ENCODE measurements around the gene CD9.
A peak's percentile ranks its signal among the peaks of the same experiment; 100 is the strongest.
"Not testable (repeated sequence)": the region's sequence is repeated elsewhere in the genome, so short reads cannot be mapped to it uniquely, and the experiment has no call there.

Gene CD9

GRCh38 chr12:6189952-6190598 lies 10.1 kb upstream of the CD9 start:
- not testable (repeated sequence) for H3K4me3 ChIP-seq (ENCODE audit: low read depth in 1 of 2, low read length in 2 of 2); H3K9ac ChIP-seq (ENCODE audit: low read depth in 1 of 2, low read length in 2 of 2); H3K9me3 ChIP-seq (ENCODE audit: control insufficient read depth in 1 of 2, low read length in 2 of 2); H3K36me3 ChIP-seq (ENCODE audit: control insufficient read depth in 1 of 2, insufficient read depth in 2 of 2, low read length in 2 of 2); H3K27me3 ChIP-seq (ENCODE audit: control insufficient read depth in 1 of 2, insufficient read depth in 2 of 2, low read length in 2 of 2); H3K27ac ChIP-seq (ENCODE audit: low read depth, low read length)
- H3K4me1 ChIP-seq (ENCODE audit: control insufficient read depth in 1 of 2, insufficient read depth in 2 of 2, low read length in 2 of 2): peaks cover 8 to 12% of the 10 kb centered on the region in 2 donors

GRCh38 chr12:6190767-6191530 lies 9.3 kb upstream of the CD9 start:
- H3K4me1 ChIP-seq (ENCODE audit: control insufficient read depth in 1 of 2, insufficient read depth in 2 of 2, low read length in 2 of 2): peaks cover 14 to 20% of the 10 kb centered on the region in 2 donors
- not testable (repeated sequence) for H3K9ac ChIP-seq (ENCODE audit: low read depth in 1 of 2, low read length in 2 of 2); H3K36me3 ChIP-seq (ENCODE audit: control insufficient read depth in 1 of 2, insufficient read depth in 2 of 2, low read length in 2 of 2); H3K27me3 ChIP-seq (ENCODE audit: control insufficient read depth in 1 of 2, insufficient read depth in 2 of 2, low read length in 2 of 2); H3K4me3 ChIP-seq (ENCODE audit: low read depth in 1 of 2, low read length in 2 of 2); H3K27ac ChIP-seq (ENCODE audit: low read depth, low read length); H3K9me3 ChIP-seq (ENCODE audit: control insufficient read depth in 1 of 2, low read length in 2 of 2)

DNA sequence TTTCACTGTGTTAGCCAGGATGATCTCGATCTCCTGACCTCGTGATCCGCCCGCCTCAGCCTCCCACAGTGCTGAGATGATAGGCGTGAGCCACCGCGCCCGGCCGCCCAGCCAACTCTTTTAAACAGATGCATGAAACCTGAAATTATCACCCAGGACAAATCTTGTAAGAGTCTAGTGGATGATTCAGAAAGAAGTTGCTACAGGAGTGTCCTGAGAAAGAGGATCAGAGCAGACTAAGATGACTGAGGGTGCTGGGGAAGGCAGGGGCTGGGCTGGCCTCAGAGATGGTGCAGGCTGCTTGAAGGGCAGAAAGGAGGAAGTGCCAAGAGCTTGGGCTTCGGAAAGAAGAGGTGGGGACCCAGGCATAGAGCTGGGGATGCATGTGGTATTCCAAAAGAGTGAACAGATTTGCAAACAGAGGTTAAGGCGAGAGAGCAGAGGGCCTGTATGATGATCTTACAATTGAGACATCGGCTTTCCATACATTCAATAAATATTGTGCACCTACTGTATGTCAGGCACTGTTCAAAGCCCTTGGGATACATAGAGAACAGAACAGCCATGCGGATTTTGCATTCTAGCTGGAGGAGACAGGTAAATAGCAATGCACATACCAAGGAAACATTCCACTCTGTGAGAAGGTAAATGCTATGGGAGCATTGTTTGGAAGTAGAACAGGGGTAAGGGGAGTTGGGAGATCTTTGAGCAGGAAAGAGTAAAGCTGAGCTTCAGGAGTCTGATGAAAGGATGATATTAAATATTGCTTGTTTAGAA lies 7.4 kb upstream of the CD9 start:
- H3K9me3 ChIP-seq (ENCODE audit: control insufficient read depth in 1 of 2, low read length in 2 of 2): no peaks in the 10 kb centered on the region
- H3K27me3 ChIP-seq (ENCODE audit: control insufficient read depth in 1 of 2, insufficient read depth in 2 of 2, low read length in 2 of 2): no peaks in the 10 kb centered on the region
- no peaks in the 10 kb centered on the region for H3K36me3 ChIP-seq (ENCODE audit: control insufficient read depth in 1 of 2, insufficient read depth in 2 of 2, low read length in 2 of 2)
- no peak overlapping the region for H3K9ac ChIP-seq (ENCODE audit: low read depth in 1 of 2, low read length in 2 of 2)
- no peak overlapping the region for H3K4me3 ChIP-seq (ENCODE audit: low read depth in 1 of 2, low read length in 2 of 2)
- peaks cover 19 to 26% of the 10 kb centered on the region in 2 donors for H3K4me1 ChIP-seq (ENCODE audit: control insufficient read depth in 1 of 2, insufficient read depth in 2 of 2, low read length in 2 of 2)
- no peak overlapping the region for H3K27ac ChIP-seq (ENCODE audit: low read depth, low read length)

DNA sequence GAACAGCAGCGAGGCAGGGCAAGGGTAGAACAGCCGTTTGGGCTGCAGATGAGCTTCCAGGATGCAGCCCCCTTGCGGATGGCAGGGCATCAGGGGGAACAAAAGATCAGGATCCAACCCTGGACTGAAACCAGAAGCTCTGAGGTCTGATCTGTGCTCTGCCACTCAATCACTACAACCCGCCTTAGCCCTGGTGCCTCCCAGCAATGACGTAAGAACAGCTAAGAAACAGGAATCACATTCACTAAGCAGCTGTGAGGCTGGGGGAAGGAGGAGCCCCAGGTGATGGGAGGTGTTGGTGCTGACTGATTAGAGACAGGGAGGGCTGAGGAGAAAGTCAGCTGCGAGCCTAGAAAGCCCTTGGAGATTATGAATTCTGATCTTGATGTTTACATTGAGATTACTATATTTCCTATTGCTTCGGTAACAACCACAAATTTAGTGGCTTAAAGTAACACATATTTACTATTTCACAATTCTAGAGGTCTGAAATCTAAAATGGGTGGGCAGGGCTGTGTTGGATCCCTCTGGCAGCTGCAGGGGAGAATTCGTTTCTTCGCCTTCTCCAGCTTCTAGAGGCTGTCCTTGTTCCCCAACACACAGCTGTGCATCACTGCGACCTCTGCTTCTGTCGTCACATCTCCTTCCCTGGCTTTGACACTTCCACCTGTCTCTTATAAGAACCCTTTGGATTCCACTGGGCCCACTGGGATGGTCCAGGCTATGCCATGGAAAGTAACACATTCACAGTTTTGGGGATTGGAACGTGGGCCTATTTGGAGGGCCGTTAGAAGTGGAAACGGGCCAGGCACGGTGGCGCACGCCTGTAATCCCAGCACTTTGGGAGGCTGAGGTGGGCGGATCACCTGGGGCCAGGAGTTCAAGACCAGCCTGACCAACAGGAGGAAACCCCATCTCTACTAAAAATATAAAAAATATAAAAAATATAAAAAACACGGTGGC lies 6.1 kb upstream of the CD9 start:
- Histone ChIP-seq H3K9ac (ENCODE audit: low read depth in 1 of 2, low read length in 2 of 2) (no peak overlapping the region), H3K27ac (ENCODE audit: low read depth, low read length) (no peak overlapping the region), H3K36me3 (ENCODE audit: control insufficient read depth in 1 of 2, insufficient read depth in 2 of 2, low read length in 2 of 2) (no peaks in the 10 kb centered on the region), H3K27me3 (ENCODE audit: control insufficient read depth in 1 of 2, insufficient read depth in 2 of 2, low read length in 2 of 2) (no peaks in the 10 kb centered on the region), H3K4me1 (ENCODE audit: control insufficient read depth in 1 of 2, insufficient read depth in 2 of 2, low read length in 2 of 2) (peaks cover 30 to 35% of the 10 kb centered on the region in 2 donors), H3K9me3 (ENCODE audit: control insufficient read depth in 1 of 2, low read length in 2 of 2) (no peaks in the 10 kb centered on the region), H3K4me3 (ENCODE audit: low read depth in 1 of 2, low read length in 2 of 2) (no peak overlapping the region)

DNA sequence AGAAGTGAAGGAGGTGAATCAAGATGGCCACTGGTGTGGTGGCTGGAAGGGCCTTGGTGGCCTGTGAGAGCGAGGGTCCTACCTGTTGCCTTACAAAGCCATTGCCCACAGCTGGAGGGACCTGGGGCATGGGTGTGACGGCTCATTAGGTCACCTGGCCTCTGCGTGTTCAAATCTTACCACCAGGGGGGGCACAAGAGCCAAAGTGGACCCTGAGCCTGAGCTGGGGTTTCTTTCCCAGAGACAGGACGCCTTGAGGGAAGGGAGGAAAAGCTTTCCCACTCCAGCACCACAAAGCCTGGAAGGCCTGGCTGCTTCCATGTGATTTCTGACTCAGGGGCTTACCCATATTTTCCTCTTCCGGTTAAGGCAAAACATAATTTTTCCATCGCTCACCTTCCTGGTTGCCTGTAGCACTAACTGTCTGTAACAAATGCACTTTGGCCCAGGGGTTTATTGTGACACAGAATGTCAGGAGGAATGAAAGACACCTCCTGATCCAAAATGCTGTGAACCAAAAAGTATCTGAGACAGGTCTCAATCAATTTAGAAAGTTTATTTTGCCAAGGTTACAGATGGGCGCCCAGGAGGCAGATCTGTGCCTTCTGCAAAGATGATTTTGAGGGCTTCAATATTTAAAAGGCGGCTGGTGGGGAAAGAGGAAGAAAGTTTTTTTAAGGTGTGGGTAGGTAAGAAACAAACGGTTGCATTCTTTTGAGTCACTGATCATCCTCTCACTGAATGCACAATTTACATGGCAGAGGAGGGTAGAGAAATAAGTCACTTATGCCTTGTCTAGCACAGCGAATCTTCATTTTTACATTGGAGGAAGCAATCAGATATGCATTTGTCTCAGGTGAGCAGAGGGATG lies 4.3 kb upstream of the CD9 start:
- peak overlapping the region; percentile 29 to 43 for H3K9ac ChIP-seq (ENCODE audit: low read depth in 1 of 2, low read length in 2 of 2)
- H3K4me3 ChIP-seq (ENCODE audit: low read depth in 1 of 2, low read length in 2 of 2): no peak overlapping the region
- peaks cover 39 to 41% of the 10 kb centered on the region in 2 donors for H3K4me1 ChIP-seq (ENCODE audit: control insufficient read depth in 1 of 2, insufficient read depth in 2 of 2, low read length in 2 of 2)
- no peaks in the 10 kb centered on the region for H3K36me3 ChIP-seq (ENCODE audit: control insufficient read depth in 1 of 2, insufficient read depth in 2 of 2, low read length in 2 of 2)
- H3K9me3 ChIP-seq (ENCODE audit: control insufficient read depth in 1 of 2, low read length in 2 of 2): no peaks in the 10 kb centered on the region
- H3K27ac ChIP-seq (ENCODE audit: low read depth, low read length): peak overlapping the region; percentile 6
- no peaks in the 10 kb centered on the region for H3K27me3 ChIP-seq (ENCODE audit: control insufficient read depth in 1 of 2, insufficient read depth in 2 of 2, low read length in 2 of 2)

- Histone ChIP-seq H3K9me3 (ENCODE audit: control insufficient read depth in 1 of 2, low read length in 2 of 2) (no peaks in the 10 kb centered on the region), H3K9ac (ENCODE audit: low read depth in 1 of 2, low read length in 2 of 2) (peak overlapping the region in 1 of 2 donors; percentile 55), H3K27ac (ENCODE audit: low read depth, low read length) (no peak overlapping the region), H3K4me3 (ENCODE audit: low read depth in 1 of 2, low read length in 2 of 2) (no peak overlapping the region), H3K36me3 (ENCODE audit: control insufficient read depth in 1 of 2, insufficient read depth in 2 of 2, low read length in 2 of 2) (no peaks in the 10 kb centered on the region), H3K27me3 (ENCODE audit: control insufficient read depth in 1 of 2, insufficient read depth in 2 of 2, low read length in 2 of 2) (no peaks in the 10 kb centered on the region), H3K4me1 (ENCODE audit: control insufficient read depth in 1 of 2, insufficient read depth in 2 of 2, low read length in 2 of 2) (peaks cover 53 to 60% of the 10 kb centered on the region in 2 donors)
These were observed 2.1 kb upstream of the CD9 start for GRCh38 chr12:6198051-6198450.

DNA sequence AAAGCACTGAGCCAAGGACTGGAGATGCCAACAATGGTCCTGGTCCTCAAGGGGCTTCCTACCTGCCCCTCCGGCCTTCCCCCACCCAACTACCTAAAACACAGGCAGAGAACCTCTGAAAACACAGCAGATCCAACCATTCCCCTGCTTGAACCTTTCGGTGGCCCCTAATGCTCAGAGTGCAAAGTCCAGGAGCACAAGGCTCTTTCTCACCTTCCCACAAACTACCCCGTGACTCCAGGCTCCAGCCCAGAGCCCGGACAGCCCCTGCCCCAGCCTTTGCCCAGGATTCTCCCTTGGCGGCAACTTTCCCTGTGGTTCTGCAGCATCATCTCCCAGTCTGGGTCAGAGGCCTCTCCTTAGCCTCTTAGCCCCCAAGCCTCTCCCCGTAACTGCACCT lies 1.6 kb upstream of the CD9 start:
- Histone ChIP-seq H3K4me3 (ENCODE audit: low read depth in 1 of 2, low read length in 2 of 2) (no peak overlapping the region), H3K9me3 (ENCODE audit: control insufficient read depth in 1 of 2, low read length in 2 of 2) (no peaks in the 10 kb centered on the region), H3K27ac (ENCODE audit: low read depth, low read length) (peak overlapping the region; percentile 7), H3K4me1 (ENCODE audit: control insufficient read depth in 1 of 2, insufficient read depth in 2 of 2, low read length in 2 of 2) (peaks cover 57 to 61% of the 10 kb centered on the region in 2 donors), H3K27me3 (ENCODE audit: control insufficient read depth in 1 of 2, insufficient read depth in 2 of 2, low read length in 2 of 2) (no peaks in the 10 kb centered on the region), H3K36me3 (ENCODE audit: control insufficient read depth in 1 of 2, insufficient read depth in 2 of 2, low read length in 2 of 2) (no peaks in the 10 kb centered on the region), H3K9ac (ENCODE audit: low read depth in 1 of 2, low read length in 2 of 2) (peak overlapping the region in 1 of 2 donors; percentile 55)

- no peaks in the 10 kb centered on the region for H3K9me3 ChIP-seq (ENCODE audit: control insufficient read depth in 1 of 2, low read length in 2 of 2)
- no peaks in the 10 kb centered on the region for H3K27me3 ChIP-seq (ENCODE audit: control insufficient read depth in 1 of 2, insufficient read depth in 2 of 2, low read length in 2 of 2)
- peaks cover 57 to 62% of the 10 kb centered on the region in 2 donors for H3K4me1 ChIP-seq (ENCODE audit: control insufficient read depth in 1 of 2, insufficient read depth in 2 of 2, low read length in 2 of 2)
- H3K4me3 ChIP-seq (ENCODE audit: low read depth in 1 of 2, low read length in 2 of 2): peak overlapping the region; percentile 65 to 86
- H3K9ac ChIP-seq (ENCODE audit: low read depth in 1 of 2, low read length in 2 of 2): peak overlapping the region; percentile 55 to 65
- peak overlapping the region; percentile 71 for H3K27ac ChIP-seq (ENCODE audit: low read depth, low read length)
- H3K36me3 ChIP-seq (ENCODE audit: control insufficient read depth in 1 of 2, insufficient read depth in 2 of 2, low read length in 2 of 2): no peaks in the 10 kb centered on the region
These were observed 1.1 kb upstream of the CD9 start for GRCh38 chr12:6198985-6199530.

Data from duodenal mucosa (tissue), 2 donors.